NCI-H1436 (cell line): ENCODE data around the gene RAP2C.

ENCODE experiments used
- DNase-seq: peaks from one replicate; lab custom pipeline; 2025; lab: John Stamatoyannopoulos, UW

Gene RAP2C

DNA sequence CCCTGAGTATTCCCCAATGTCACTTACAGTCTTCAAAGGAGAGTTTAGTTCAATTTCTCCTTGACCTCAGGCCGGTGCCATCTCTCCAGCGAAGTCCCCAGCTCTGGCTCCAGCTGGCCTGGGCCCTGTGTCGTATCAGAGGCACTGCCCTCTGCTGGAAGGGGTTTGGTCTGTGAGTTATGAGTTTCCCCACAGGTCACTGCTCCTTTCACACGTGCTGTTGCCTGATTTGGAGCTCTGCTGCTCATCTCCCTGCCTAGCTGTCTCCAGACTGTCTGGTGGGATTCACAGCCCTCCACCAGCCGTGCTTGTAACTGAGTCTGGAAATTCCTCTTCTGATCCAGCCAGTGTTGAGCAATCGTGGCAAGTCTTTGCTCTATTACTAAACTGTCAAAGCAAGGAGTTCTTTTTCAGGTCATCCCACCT, at the start of gene RAP2C:
TSS of gene RAP2C (minus strand) at position 105 of the 426 bp plus-strand sequence. CDS start 2,179 bp downstream, outside the sequence.
- peak; percentile 38 for DNase-seq

- DNase-seq = no peak
Measured at GRCh38 chrX:132267392-132267791, 48.1 kb upstream of the RAP2C start.

DNA sequence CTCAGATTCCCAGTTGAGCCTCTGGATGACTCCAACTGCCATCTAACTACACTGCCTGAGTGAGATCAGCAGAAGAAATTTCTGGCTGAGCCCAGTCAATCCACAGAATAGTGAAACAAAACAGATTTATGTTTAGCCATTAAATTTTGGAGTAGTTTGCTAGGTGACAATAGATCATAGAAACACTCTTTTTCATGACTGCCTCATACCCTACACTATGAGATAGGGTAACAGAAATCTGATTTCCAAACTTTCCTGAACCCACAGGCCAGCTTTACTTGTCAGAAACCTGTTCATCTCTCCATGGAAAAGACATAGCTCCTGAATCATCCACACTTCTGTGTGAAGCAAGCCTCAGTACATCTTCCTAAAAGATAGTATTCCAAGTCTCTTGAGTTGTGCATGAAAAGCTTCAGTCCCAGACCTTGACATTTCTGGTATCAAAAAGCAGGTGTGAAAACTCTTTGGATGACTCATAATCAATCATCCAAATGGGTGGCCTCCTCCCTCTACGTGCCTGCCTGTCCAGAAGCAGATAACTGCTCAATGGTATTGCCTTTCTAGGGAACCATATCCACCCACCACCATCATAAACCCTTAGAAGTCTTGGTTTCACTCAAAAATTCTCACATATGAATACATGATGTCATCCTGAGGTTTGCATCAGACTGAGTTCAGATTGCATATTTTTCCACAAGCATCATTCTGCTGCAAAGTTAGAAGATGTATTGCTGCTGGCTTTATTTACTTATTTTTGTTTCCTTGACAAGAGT, 47.5 kb upstream of the RAP2C start:
- DNase-seq = no peak

DNA sequence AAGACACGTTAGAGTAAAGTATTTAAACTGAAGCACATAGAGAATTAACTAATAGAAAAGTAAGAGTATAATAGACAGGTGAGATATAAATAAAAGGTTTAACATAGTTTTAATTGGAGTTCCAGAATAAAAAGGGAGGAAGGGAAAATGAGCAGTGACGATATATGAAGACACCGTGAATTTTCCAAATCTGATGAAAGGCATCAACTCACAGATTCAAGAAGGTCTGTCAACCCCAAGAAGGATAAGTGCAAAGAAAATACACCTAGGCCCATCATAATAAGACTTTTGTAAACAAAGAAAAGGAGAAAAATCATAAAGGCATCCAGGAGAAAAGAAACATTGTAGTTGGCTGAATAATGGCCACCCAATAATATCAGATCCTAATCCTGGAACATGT, 43.9 kb upstream of the RAP2C start:
- no peak for DNase-seq

DNA sequence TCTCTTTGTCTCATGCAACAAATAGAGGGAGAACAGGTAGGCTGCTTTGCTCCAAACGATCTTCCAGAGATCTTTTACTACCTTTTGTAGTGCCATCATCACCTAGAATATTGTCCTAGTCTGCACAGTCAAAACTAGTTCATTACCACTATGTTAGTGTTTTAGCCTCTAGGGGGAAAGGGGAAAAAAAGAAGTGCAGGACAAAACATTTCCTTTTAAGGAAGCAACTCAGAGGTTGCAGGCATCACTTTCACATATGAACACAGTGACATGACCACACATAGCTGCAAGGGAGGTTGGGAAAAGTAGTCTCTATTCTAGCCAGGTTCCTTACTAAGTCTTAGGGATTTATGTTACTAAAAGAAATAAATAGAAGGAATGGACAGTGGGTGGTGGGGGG, 39.3 kb upstream of the RAP2C start:
- DNase-seq = no peak

DNA sequence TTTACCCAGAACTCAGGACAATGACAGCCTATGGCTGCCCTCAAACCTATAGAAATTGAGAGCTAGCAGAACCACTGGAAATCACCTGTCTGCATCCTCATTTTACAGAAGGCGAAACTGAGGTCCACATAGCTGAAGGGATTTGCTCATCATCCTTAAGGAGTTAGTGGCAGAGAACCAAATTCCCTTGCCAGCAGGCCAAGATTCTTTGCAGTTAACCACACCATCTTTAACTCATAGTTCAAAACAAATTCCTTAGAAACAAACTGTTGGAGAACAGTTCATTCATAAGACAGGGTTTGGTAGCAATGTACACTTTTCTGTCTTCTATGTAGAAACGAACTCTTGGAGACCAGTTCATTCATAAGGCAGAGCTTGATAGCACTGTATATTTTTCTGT, 37.9 kb upstream of the RAP2C start:
- no peak for DNase-seq

DNA sequence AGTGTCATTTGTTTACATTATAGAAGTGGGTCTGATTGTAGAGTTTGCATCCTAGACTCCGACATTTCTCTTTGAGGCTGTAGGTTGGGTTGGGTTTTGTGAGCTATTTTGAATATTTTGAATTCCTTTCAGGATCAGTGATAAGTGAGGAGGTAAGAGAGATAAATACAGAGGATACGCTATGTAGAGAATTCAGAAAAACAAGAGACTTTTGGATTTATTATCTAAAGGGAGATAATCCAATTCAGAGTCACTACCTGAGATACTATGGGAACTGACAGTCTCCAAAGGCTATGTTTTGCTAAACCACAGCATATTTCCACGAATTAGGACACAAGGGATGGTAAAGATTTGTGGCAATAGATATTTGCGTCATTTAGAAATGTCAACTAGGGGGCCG, 16.9 kb upstream of the RAP2C start:
- DNase-seq = no peak

DNA sequence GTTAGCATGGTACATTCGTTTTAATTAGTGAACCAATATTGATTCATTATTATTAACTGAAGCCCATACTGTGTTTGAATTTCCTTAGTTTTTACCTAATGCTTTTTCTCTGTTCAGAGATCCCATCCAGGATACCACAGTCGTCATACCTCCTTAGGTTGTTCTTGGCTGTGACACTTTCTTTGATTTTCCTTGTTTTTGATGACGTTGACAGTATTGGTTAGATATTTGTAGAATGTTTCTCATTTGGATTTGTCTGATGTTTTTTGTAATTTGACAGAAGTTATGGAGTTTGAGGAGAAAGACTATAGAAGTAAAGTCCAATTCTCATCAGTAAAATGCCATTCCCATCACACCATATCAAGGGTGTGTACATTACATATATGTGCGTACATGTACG, 16.2 kb upstream of the RAP2C start:
- DNase-seq = no peak

DNA sequence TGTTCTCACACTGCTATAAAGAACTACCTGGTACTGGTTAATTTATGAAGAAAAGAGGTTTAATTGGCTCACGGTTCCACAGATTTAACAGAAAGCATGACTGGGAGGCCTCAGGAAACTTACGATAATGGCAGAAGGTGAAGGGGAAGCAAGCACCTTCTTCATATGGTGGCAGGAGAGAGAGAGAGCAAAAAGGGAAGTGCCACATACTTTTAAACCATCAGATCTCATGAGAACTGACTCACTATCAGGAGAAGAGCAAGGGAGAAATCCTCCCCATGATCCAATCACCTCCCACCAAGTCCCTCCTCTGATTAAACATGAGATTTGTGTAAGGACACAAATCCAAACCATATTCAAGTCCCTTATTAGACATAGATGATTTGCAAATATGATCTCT, 12.3 kb upstream of the RAP2C start:
- no peak for DNase-seq

DNA sequence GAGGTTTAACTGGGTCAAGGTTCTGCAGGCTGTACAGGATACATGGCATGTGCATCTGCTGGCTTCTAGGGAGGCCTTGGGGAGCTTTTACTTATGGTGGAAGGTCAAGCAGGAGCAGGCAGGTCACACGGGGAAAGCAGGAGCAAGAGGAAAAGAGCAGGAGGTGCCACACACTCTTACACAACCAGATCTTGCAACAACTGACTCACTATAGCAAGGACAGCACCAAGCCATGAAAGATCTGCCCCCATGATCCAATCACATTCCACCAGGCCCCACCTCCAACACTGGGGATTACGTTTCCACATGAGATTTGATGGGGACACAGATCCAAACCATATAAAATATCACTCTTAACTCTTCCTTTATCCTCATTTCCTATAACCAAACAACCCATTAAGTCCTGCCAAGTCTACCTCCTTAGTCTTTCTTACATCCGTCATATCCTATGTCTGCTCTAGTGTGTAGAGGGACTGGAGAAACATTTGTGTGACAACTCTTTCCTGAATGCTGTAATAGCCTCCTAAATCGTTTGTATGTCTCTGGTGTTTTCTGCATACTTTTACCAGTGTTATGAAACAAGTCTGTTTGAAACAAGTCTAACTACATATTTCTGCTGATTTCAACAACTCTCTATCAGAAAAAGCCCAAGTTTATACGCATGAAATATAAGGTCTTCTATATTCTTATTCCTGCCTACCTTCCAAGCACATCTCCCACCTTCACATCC, 8.3 kb upstream of the RAP2C start:
- DNase-seq = no peak

DNA sequence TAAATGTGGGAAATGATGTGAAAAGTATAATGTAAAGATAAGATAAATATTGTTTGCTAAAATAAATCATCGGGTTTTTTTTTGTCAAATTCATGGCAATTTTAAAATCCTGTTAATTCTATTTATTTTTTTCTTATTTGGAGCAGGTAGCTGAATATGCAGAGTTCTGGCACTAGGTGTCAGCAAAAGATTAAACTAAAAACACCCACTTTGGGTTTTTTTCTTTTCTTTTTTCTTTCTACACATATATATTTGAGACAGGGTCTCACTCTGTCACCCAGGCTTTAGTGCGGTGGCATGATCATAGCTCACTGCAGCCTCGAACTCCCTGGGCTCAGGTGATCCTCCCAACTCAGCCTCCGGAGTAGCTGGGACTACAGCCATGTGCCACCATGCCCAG, 6.9 kb upstream of the RAP2C start:
- DNase-seq = peak; percentile 0

GRCh38 chrX:132218100-132218812, 991 bp downstream of the RAP2C start:
- peak; percentile 81 for DNase-seq

- peak; percentile 61 for DNase-seq
Measured at GRCh38 chrX:132217203-132218073, 1.8 kb downstream of the RAP2C start.

DNA sequence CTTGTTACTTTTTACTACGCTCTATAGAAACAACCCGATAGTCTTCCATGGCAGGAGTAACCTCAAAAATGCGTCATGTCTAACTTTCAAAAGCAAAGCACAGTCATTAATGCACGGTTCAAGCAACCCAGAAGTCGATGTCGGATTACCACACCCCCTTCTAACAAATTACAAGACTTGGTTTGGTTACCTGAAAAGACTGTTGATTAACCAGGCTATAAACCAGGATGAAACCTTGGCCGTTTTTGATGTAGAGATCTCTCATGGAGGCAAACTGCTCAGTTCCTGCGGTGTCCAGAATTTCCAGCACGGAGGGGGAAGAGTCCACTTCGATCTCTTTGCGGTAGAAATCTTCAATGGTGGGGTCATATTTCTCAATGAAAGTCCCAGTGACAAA, 2.4 kb downstream of the RAP2C start:
- DNase-seq = no peak

DNA sequence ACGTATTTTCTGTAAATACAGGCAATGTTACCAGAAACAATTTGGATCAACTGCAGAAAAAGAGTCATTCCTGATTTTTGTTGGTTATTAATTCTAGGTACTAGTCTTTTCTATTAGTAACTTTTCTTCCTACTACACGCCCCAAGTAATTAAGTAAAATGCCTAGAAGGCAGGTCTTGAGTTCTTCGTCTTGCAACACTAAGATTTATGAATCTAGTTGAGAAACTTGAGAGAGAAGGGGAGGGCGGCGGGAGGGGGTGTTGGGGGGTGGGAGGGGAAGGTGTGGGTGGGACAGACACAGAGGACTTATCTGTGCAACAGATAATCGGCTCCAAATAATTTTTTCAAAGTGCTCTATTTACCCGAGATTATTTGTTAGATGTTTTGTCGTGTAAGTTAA, 3.0 kb downstream of the RAP2C start:
- DNase-seq = no peak

DNA sequence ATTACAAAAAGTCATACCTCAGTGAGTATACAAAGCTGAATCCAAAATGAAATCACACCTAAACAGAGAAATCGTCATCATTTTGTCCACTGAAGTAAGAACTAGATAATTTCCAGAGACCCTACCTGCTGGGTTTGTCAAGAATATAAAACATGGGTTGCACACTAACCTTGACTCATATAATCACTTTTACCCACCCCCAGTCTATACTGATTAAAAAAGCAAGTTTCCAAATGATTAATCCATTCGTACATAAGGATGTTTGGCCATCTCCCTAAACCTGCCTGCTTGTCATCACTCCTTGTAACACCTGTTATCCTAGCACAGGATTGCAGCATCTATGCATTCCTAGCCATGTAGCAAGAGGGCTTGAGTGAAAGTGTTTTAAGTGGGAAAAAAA, 4.7 kb downstream of the RAP2C start:
- DNase-seq = no peak

DNA sequence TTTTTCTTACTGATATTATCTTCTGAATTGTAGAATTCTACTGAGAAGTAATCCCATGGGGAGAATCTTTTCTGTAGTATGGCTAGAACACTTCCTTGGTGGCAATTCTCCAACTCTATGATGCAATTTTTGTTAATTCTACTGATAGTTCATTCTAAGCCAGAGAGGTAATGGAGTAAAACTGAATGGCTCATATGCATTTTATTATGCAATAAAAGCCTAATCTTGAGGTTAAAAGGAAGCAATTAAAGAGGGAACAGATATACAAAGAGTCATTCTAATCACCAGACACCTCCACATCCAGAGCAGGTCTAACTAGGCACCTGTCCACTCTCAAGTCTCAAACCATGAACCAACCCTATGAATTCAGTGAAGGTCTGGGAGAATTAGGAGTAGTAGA, 9.7 kb downstream of the RAP2C start:
- no peak for DNase-seq

DNA sequence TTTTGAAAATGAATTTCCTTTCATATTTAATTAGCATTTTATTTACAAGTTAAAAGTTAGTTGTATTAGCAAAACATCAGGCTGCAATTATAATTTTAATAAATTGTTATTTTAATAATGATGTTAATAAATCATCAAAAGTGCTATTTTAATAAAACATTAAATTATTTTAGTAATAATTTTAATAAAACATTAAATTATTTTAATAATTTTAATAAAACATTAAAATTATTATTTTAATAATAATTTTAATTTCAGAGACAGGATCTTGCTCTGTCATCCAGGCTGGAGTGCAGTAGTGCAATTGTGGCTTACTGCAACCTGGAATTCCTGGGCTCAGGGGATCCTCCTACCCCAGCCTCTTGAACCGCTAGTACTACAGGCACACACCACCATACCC, 10.8 kb downstream of the RAP2C start:
- no peak for DNase-seq

GRCh38 chrX:132207996-132208395, 11.3 kb downstream of the RAP2C start:
- no peak for DNase-seq

GRCh38 chrX:132206259-132206658, 13.0 kb downstream of the RAP2C start:
- DNase-seq = no peak

DNA sequence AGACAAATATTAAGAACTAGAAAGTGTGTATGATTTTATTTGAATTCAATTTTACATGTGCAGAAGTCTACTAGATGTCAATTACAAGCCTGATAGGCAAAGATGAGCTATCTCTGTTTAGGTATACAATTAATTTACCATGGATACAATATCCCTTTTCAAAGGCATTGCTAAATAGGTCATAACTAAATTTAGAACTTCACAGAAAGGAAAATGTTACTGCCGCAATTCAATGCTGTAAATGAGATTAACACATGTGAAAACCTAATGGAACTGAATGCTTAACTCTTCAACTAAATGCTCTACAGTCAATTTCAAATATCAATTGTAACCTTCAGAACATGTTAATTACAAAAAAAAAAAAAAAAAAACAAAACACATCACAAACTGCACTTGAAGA, 14.6 kb downstream of the RAP2C start:
- DNase-seq = no peak

DNA sequence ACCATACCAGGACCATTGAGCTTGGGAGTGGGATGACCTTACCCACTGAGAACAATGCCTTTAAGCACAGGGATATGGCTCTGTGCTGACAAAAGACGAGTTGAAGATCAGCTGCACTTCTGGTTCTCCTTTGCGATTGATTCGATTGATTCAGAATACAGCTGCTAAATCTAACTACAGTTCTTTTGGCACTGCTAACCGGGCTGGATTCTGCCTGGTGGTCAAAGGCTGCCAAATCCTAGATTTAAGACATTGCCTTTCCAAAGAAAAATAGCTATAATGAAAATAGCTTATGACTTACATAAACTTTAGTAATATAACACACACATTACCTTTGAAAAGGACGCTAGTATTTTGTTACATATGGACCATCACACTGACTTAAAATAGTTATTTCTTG, 18.3 kb downstream of the RAP2C start:
- DNase-seq = no peak
